GM13977 (cell line): ENCODE measurements around the gene ZNF546.

Experiments
- DNase-seq: peaks from one replicate; pipeline ENCODE4 v3.0.0; 2012; ENCODE audit warnings: low spot score
- CTCF ChIP-seq: IDR thresholded peaks from 2 replicates; pipeline ENCODE4 v1.5.1; 2012; ENCODE audit warnings: mild to moderate bottlenecking, control low read depth; ENCODE audit not compliant: insufficient read depth; ENCODE audit errors: extremely low read depth, missing control alignments
- in situ Hi-C: fragments of 300-500 bp; cut with MboI; formaldehyde crosslinking; loops from one replicate; pipeline ENCODE4 v1.12.0; 2022; ENCODE audit warnings: low sequenced_read_pairs, low pct_unique_long_range_greater_than_20kb, mixed read lengths, inconsistent platforms; ENCODE audit not compliant: unreplicated experiment

ZNF546 gene

GRCh38 chr19:40053491-40053890 lies 56.6 kb downstream of the ZNF546 start:
- no peak for TF ChIP-seq CTCF
- in situ Hi-C loops, result no loop called here
- no peak for DNase-seq

DNA sequence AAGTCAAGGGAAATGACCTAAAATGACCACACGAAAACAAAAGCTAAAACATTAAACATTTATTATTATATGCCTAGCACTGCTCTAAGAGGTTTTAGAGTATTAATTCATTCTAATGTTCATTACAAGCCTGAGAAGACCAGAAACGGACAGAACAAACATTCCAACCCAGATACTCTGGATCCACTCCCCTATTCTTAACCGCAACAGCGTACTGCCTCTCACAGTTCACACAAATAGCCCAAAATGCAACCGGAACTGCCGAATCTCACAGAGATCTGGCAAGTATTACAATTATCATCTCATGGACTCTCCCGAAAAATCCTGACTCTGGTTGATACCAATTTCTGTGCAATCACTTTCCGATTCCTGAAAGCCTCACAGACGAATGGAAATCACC lies 57.8 kb downstream of the ZNF546 start:
- TF ChIP-seq CTCF, result no peak
- no peak for DNase-seq
- in situ Hi-C loops, result no loop called here

GRCh38 chr19:40055049-40055448 lies 58.2 kb downstream of the ZNF546 start:
- TF ChIP-seq CTCF, result no peak
- in situ Hi-C loops, result no loop called here
- DNase-seq, result no peak

- peak; percentile 73 for DNase-seq
- in situ Hi-C loops, result no loop called here
Measured at GRCh38 chr19:40055832-40056504, 59.1 kb downstream of the ZNF546 start, which contains the start of gene ZNF780B. Gene ZNF780B (minus strand): TSS chr19:40056231. CDS start chr19:40050332, 5,899 bp downstream.

DNA sequence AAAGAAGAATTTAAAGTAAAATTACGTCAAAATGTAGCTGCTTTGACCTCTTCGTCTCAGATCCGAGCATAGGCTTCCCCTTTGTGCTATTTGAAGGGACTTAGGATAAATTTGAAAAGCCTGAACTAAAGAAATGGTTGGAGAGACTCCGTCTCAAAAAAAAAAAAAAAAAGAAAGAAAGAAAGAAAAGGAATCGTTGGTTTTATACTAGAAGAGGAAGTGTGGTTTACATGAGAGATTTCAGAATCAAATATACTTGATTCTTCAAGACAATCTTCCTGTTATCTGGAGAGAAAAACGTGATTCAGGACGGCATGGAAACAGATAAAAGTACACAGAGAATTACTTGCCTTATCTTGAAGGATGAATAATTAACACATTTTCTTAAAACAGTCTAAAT lies 59.6 kb downstream of the ZNF546 start:
- DNase-seq, result no peak
- no peak for TF ChIP-seq CTCF

More at GRCh38 chr19:40055832-40056504, 59.1 kb downstream of the ZNF546 start, which contains the start of gene ZNF780B:
- no peak for TF ChIP-seq CTCF

DNA sequence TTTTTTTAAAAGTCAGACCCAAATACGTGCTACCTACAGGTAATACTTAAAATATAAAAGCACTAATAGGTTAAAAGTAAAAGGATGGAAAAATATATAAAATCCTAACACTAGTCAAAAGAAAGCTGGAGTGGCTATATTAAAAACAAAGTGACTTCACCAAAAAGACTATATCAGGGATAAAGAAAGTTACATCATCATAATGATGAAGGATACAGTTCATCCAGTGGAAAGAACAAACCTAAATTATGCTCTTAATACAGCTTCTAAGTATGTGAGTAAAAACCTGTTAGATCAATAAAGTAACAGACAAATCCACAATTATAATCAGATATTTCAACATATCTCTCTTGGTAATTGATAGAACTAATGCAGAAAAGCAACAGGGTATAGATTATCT lies 60.3 kb downstream of the ZNF546 start:
- TF ChIP-seq CTCF, result no peak
- in situ Hi-C loops, result no loop called here
- no peak for DNase-seq

More for the DNA sequence above, 59.6 kb downstream of the ZNF546 start:
- in situ Hi-C loops, result no loop called here
